Activated CD4-positive, alpha-beta T cell treated with anti-CD3 and anti-CD28 coated beads, Interleukin-2, Interleukin-4, amounts not matched to agents 100 ng/mL and 50 ng/mL, durations not matched to agents 16 hours and 8 hours (primary cell): Measurements from ENCODE around the gene TCF21.
"Not testable (repeated sequence)": the region's sequence is repeated elsewhere in the genome, so short reads cannot be mapped to it uniquely, and the experiment has no call there.

Source experiments
- DNase-seq: peaks from one replicate; pipeline ENCODE4 v3.0.0-alpha.2; 2020; ENCODE audit warnings: low spot score

Gene TCF21

DNA sequence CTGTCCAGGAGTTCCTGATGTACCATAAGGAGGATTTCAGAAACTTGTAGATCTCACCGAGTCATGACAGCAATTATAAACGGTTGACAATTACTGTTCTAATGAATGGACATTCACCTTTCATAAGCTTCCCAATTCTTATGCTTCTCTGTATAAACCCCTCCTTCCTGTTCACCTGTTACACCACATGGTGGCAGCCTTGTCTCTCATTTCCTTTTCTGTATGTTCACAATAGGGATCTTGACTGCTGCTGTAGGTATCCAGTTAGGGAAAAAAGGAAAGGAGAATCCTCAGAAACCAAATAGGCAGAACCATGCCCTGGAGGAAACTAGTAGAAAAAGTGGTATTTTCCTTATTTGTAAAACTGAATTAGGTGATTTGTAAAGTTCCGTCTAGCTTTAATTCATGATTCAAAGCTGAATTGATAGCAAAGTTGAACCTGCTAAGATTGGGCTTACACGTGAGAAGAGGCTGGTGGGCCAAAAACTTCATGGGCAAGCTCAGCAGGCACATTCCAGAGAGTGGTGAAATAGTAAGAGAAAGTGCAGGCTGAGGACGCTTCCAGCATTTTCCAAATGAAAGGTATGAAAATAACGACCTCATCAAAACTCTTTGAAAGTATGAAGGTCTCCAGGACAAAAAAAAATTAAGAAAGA lies 35.2 kb downstream of the TCF21 start:
- peak; percentile 62 for DNase-seq

GRCh38 chr6:133931221-133931620 lies 42.3 kb downstream of the TCF21 start:
- DNase-seq: not testable (repeated sequence)

- DNase-seq: not testable (repeated sequence)
Observed at GRCh38 chr6:133936352-133936751, 47.4 kb downstream of the TCF21 start.

GRCh38 chr6:133937909-133938308 lies 49.0 kb downstream of the TCF21 start:
- DNase-seq: no peak

GRCh38 chr6:133938533-133938932 lies 49.6 kb downstream of the TCF21 start:
- DNase-seq: no peak

- DNase-seq: no peak
Observed at GRCh38 chr6:133939778-133940667, 51.1 kb downstream of the TCF21 start.
